GM12872 (cell line): Measurements from ENCODE around the gene GALNT18.

Experiments
- CTCF ChIP-seq: IDR thresholded peaks from 3 replicates; pipeline ENCODE4 v1.5.1; 2011; ENCODE audit warnings: low read depth, mild to moderate bottlenecking, low read length, moderate library complexity; ENCODE audit not compliant: insufficient read depth

GALNT18 gene

DNA sequence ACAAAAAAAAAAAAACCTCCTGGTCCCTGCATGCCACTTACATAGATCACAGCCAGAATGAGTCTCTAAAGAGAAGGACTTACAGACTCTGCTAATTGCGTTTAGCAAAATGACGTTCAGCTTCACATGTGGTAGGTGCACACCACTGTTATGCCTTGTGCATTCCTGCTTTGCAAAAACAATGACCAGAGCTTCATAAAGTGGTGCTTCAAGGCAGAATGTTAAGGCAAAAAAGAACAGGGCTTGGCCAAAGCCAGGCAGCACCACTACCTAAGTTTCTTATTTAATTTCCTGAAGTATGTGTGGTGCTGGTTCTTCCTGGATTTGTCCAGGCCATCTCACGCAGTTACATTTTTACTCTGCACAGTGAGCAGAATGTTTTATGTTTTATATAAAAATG is 85.2 kb downstream of the GALNT18 start:
- no peak for TF ChIP-seq CTCF

- no peak for TF ChIP-seq CTCF
These were observed 86.2 kb downstream of the GALNT18 start for GRCh38 chr11:11535611-11536010.

- no peak for TF ChIP-seq CTCF
These were observed 86.8 kb downstream of the GALNT18 start for GRCh38 chr11:11534981-11535380.

DNA sequence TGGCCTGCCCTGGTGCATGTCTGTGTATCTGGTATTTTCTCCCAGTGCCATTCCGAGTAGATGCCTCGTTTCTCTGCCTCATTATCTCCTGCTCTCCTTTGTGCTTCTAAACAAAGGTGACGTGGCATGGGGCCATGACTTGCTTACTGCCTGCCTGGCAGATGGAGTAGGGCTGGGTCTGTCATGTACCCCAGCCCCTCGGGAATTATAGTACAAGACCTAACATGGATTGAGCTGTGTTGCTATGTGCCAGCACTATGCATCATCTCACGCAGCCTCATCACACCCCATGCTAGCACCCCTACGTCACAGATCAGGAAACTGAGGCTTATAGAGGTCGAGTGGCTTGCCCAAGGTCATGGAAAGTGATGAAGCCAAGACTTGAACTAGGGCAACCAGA is 88.1 kb downstream of the GALNT18 start:
- no peak for TF ChIP-seq CTCF

DNA sequence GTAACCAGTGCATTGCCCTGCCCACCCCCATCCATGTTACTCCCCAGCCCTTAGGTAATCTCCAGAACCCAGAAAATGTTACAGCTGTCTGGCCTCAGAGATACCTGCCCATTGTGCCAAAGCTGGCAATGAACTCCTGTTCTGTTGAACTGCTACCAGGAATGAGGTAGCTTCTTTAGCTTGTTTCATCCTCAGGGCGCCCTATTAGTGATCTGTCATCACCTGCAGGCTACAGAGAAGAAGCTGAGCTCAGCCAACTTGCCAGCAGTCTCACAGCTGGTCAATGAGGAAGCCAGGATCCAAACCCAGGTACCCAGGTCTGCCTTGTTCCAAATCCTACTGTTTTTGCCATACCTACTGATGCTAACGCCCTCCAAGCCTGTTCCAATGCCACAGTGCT is 88.7 kb downstream of the GALNT18 start:
- no peak for TF ChIP-seq CTCF

DNA sequence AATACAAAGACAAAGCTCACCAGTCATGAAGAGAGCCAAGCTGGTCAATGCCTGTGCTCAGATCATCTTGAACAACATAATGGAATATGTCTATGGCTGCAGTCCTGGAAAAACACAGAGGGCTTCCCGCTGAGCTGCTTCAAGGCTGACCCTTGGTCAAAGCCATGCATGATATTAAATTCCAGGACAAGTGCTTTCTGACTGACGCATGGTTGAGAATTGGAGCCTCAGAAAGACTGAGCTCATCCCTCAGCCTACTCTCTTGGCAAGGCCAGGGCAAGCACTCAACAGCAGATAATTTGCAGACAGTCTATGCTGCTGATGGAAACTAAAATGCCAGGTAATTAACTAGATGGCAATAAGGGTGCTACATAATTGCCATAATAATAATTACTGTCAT is 89.2 kb downstream of the GALNT18 start:
- no peak for TF ChIP-seq CTCF

DNA sequence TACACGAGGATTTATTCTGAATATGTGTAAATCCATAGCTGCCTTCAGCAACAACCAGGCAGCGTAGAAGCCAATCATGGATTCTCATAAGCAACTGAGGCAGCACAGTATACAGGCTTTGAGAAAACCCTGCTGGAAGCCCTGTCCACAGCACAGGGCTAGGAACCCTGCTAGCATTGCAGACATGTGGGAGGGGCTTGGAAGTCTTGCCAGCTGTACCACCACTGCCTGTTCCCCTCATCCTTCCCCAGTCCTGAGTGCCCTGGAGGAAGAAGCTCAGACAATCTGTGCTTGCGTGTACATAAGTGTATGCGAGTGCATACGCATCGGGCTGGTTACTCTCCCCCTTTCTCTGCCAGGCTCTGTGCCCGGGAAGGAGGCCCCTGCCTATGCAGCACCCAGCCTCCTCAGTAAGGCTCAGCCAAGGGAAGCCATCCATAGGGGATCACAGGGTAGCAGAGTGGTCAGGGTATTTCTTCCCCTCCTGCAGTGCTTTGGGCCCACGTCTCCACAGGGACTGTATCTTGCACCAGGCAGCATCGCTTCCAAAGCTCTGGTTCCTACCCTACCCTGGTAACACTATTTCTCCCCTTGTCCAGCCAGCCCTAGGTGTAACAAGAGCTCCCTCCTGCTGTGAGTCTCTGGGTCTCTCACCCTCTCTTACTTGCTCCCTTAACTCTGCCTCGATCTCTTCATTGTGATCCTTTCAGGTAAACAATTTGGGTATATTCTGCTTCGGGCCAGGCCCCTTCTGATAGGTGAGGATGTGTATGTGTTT is 90.5 kb downstream of the GALNT18 start:
- no peak for TF ChIP-seq CTCF

- TF ChIP-seq CTCF, result no peak
These were observed 92.8 kb downstream of the GALNT18 start for GRCh38 chr11:11528986-11529385.
